Nephron (organoid): ENCODE measurements around the gene AFF1.
A peak's percentile ranks its signal among the peaks of the same experiment; 100 is the strongest.

Experiments used
- H3K27ac Mint-ChIP-seq, 3 experiments: 2 replicates each; pipeline ENCODE4 v1.8.0; 2020; ENCODE audit warnings: mixed read lengths in 3 of 3, mild to moderate bottlenecking in 2 of 3, moderate library complexity in 1 of 3
- H3K27me3 Mint-ChIP-seq: 2 replicates; pipeline ENCODE4 v1.8.0; 2021; ENCODE audit warnings: low read depth, mild to moderate bottlenecking, moderate library complexity, mixed read lengths
- H3K36me3 Mint-ChIP-seq: 2 replicates; pipeline ENCODE4 v1.8.0; 2020; ENCODE audit warnings: low read depth, mixed read lengths
- H3K4me1 Mint-ChIP-seq: 2 replicates; pipeline ENCODE4 v1.8.0; 2020; ENCODE audit warnings: mixed read lengths
- H3K4me3 Mint-ChIP-seq, 3 experiments: 2 replicates each; pipeline ENCODE4 v1.8.0; 2020; ENCODE audit warnings: mild to moderate bottlenecking in 3 of 3, mixed read lengths in 3 of 3, moderate library complexity in 2 of 3
- H3K9me3 Mint-ChIP-seq: 2 replicates; pipeline ENCODE4 v1.8.0; 2020; ENCODE audit warnings: mixed read lengths
- CTCF ChIP-seq, 3 experiments: fragments of 200-600 bp; sonication (generic); IDR thresholded peaks; one replicate each; pipeline ENCODE4 v1.5.0; 2021; ENCODE audit warnings: antibody characterized with exemption in 3 of 3; ENCODE audit not compliant: unreplicated experiment in 3 of 3

Gene AFF1

GRCh38 chr4:86961605-86962295, 26.9 kb downstream of the AFF1 start:
- H3K27me3 Mint-ChIP-seq, result peaks cover 6% of the 10 kb centered on the region
- peak overlapping the region; percentile 5 to 54 (median 53) for H3K27ac Mint-ChIP-seq
- H3K4me3 Mint-ChIP-seq, result peak overlapping the region in 1 of 3 experiments; percentile 5
- peaks cover 36% of the 10 kb centered on the region for H3K4me1 Mint-ChIP-seq
- H3K36me3 Mint-ChIP-seq, result peaks cover 8% of the 10 kb centered on the region
- H3K9me3 Mint-ChIP-seq, result no peaks in the 10 kb centered on the region
- no peak for TF ChIP-seq CTCF (IDR thresholded peaks at IDR 0.05; ENCODE audit: unreplicated experiment in 3 of 3)

GRCh38 chr4:86963697-86964096, 28.9 kb downstream of the AFF1 start:
- no peak for TF ChIP-seq CTCF (IDR thresholded peaks at IDR 0.05; ENCODE audit: unreplicated experiment in 3 of 3)
- peaks cover 2% of the 10 kb centered on the region for H3K36me3 Mint-ChIP-seq
- H3K27ac Mint-ChIP-seq, result no peak overlapping the region
- H3K9me3 Mint-ChIP-seq, result no peaks in the 10 kb centered on the region
- H3K4me3 Mint-ChIP-seq, result no peak overlapping the region
- peaks cover 6% of the 10 kb centered on the region for H3K27me3 Mint-ChIP-seq
- peaks cover 34% of the 10 kb centered on the region for H3K4me1 Mint-ChIP-seq

GRCh38 chr4:86965019-86965976, 30.5 kb downstream of the AFF1 start:
- Mint-ChIP-seq H3K27ac (peak overlapping the region in 1 of 3 experiments; percentile 32), H3K27me3 (no peaks in the 10 kb centered on the region), H3K36me3 (no peaks in the 10 kb centered on the region), H3K4me1 (peaks cover 20% of the 10 kb centered on the region), H3K9me3 (no peaks in the 10 kb centered on the region), H3K4me3 (no peak overlapping the region)
- no peak for TF ChIP-seq CTCF (IDR thresholded peaks at IDR 0.05; ENCODE audit: unreplicated experiment in 3 of 3)

- H3K27me3 Mint-ChIP-seq, result no peaks in the 10 kb centered on the region
- peaks cover 11% of the 10 kb centered on the region for H3K4me1 Mint-ChIP-seq
- TF ChIP-seq CTCF (IDR thresholded peaks at IDR 0.05; ENCODE audit: unreplicated experiment in 3 of 3), result no peak
- H3K4me3 Mint-ChIP-seq, result no peak overlapping the region
- no peaks in the 10 kb centered on the region for H3K36me3 Mint-ChIP-seq
- no peaks in the 10 kb centered on the region for H3K9me3 Mint-ChIP-seq
- H3K27ac Mint-ChIP-seq, result no peak overlapping the region
These were observed 32.3 kb downstream of the AFF1 start for GRCh38 chr4:86967073-86967472.

- Mint-ChIP-seq H3K36me3 (no peaks in the 10 kb centered on the region), H3K27ac (no peak overlapping the region), H3K27me3 (no peaks in the 10 kb centered on the region), H3K9me3 (no peaks in the 10 kb centered on the region), H3K4me3 (no peak overlapping the region), H3K4me1 (peaks cover 11% of the 10 kb centered on the region)
- no peak for TF ChIP-seq CTCF (IDR thresholded peaks at IDR 0.05; ENCODE audit: unreplicated experiment in 3 of 3)
These were observed 33.0 kb downstream of the AFF1 start for GRCh38 chr4:86967798-86968197.
